Embryonic facial prominence (tissue), 1 donor: ENCODE data around the gene ADAMTS12.
A peak's percentile ranks its signal among the peaks of the same experiment; 100 is the strongest.

ENCODE experiments used
- DNase-seq: peaks from one replicate; pipeline ENCODE4 v3.0.0-alpha.2; 2016; ENCODE audit errors: extremely low spot score

ADAMTS12 gene

GRCh38 chr5:33806738-33807442, 84.9 kb downstream of the ADAMTS12 start:
- DNase-seq, result no peak

- DNase-seq, result no peak
Observed at GRCh38 chr5:33801292-33801691, 90.5 kb downstream of the ADAMTS12 start.

- DNase-seq, result no peak
Observed at GRCh38 chr5:33800241-33800950, 91.4 kb downstream of the ADAMTS12 start.

- no peak for DNase-seq
Observed at GRCh38 chr5:33795496-33795895, 96.3 kb downstream of the ADAMTS12 start.

- peak; percentile 31 for DNase-seq
Observed at GRCh38 chr5:33794550-33795181, 97.1 kb downstream of the ADAMTS12 start.

GRCh38 chr5:33793836-33794549, 97.8 kb downstream of the ADAMTS12 start:
- DNase-seq, result no peak

GRCh38 chr5:33793276-33793675, 98.5 kb downstream of the ADAMTS12 start:
- no peak for DNase-seq

- DNase-seq, result no peak
Observed at GRCh38 chr5:33792559-33792958, 99.2 kb downstream of the ADAMTS12 start.

GRCh38 chr5:33789567-33789957, 102.2 kb downstream of the ADAMTS12 start:
- DNase-seq, result no peak

- DNase-seq, result no peak
Observed at GRCh38 chr5:33788922-33789566, 102.7 kb downstream of the ADAMTS12 start.

GRCh38 chr5:33785571-33785970, 106.2 kb downstream of the ADAMTS12 start:
- DNase-seq, result no peak

GRCh38 chr5:33781286-33781685, 110.5 kb downstream of the ADAMTS12 start:
- no peak for DNase-seq

- no peak for DNase-seq
Observed at GRCh38 chr5:33776151-33776660, 115.6 kb downstream of the ADAMTS12 start.

GRCh38 chr5:33774341-33774740, 117.4 kb downstream of the ADAMTS12 start:
- no peak for DNase-seq

GRCh38 chr5:33772380-33772897, 119.4 kb downstream of the ADAMTS12 start:
- DNase-seq, result no peak

- no peak for DNase-seq
Observed at GRCh38 chr5:33769968-33770367, 121.8 kb downstream of the ADAMTS12 start.

- no peak for DNase-seq
Observed at GRCh38 chr5:33769196-33769595, 122.6 kb downstream of the ADAMTS12 start.

GRCh38 chr5:33766023-33766422, 125.8 kb downstream of the ADAMTS12 start:
- DNase-seq, result no peak

- no peak for DNase-seq
Observed at GRCh38 chr5:33764786-33765185, 127.0 kb downstream of the ADAMTS12 start.

- DNase-seq, result no peak
Observed at GRCh38 chr5:33763435-33763834, 128.4 kb downstream of the ADAMTS12 start.

- no peak for DNase-seq
Observed at GRCh38 chr5:33762859-33763258, 128.9 kb downstream of the ADAMTS12 start.
